Activated T-cell treated with anti-CD3 and anti-CD28 coated beads, Interleukin-2, amount 50 U/mL, for 1 hour (primary cell): ENCODE measurements around the gene HDGF.
"Not testable (repeated sequence)": the region's sequence is repeated elsewhere in the genome, so short reads cannot be mapped to it uniquely, and the experiment has no call there.

ENCODE experiments used
- DNase-seq: peaks from one replicate; pipeline ENCODE4 v3.0.0-alpha.2; 2020

Gene HDGF

GRCh38 chr1:156766298-156767100 is 15.0 kb upstream of the HDGF start:
- no peak for DNase-seq

GRCh38 chr1:156765666-156766065 is 14.2 kb upstream of the HDGF start:
- no peak for DNase-seq

GRCh38 chr1:156765136-156765535 is 13.7 kb upstream of the HDGF start:
- DNase-seq = not testable (repeated sequence)

GRCh38 chr1:156760796-156761104 is 9.3 kb upstream of the HDGF start:
- no peak for DNase-seq

GRCh38 chr1:156760092-156760795 is 8.8 kb upstream of the HDGF start:
- DNase-seq = no peak

GRCh38 chr1:156757572-156758253 is 6.2 kb upstream of the HDGF start:
- not testable (repeated sequence) for DNase-seq

- DNase-seq = no peak
Observed at GRCh38 chr1:156756355-156756754, 4.9 kb upstream of the HDGF start.

GRCh38 chr1:156755527-156755950 is 4.1 kb upstream of the HDGF start:
- DNase-seq = no peak

GRCh38 chr1:156754219-156754618 is 2.7 kb upstream of the HDGF start:
- DNase-seq = no peak

- no peak for DNase-seq
Observed at GRCh38 chr1:156752843-156753482, 1.5 kb upstream of the HDGF start.

GRCh38 chr1:156751757-156752481 is 444 bp upstream of the HDGF start:
- DNase-seq = peak; percentile 95

- DNase-seq = no peak
Observed at GRCh38 chr1:156750711-156751450, 594 bp downstream of the HDGF start.

- peak; percentile 51 for DNase-seq
Observed at GRCh38 chr1:156750191-156750672, 1.2 kb downstream of the HDGF start.

GRCh38 chr1:156749419-156750118 is 1.9 kb downstream of the HDGF start:
- DNase-seq = no peak

- DNase-seq = no peak
Observed at GRCh38 chr1:156748670-156749418, 2.6 kb downstream of the HDGF start.

GRCh38 chr1:156747742-156748669 is 3.5 kb downstream of the HDGF start:
- DNase-seq = no peak

- DNase-seq = peak; percentile 70
Observed at GRCh38 chr1:156746728-156747631, 4.5 kb downstream of the HDGF start.

- no peak for DNase-seq
Observed at GRCh38 chr1:156746406-156746727, 5.1 kb downstream of the HDGF start.
